Embryonic facial prominence (tissue), 1 donor: ENCODE measurements around the gene ANG.
"Not testable (repeated sequence)": the region's sequence is repeated elsewhere in the genome, so short reads cannot be mapped to it uniquely, and the experiment has no call there.

Source experiments
- DNase-seq: peaks from one replicate; pipeline ENCODE4 v3.0.0-alpha.2; 2016; ENCODE audit errors: extremely low spot score

The ANG gene

GRCh38 chr14:20698934-20699333 lies 10.4 kb downstream of the ANG start:
- no peak for DNase-seq

GRCh38 chr14:20699931-20700330 lies 11.4 kb downstream of the ANG start:
- no peak for DNase-seq

DNA sequence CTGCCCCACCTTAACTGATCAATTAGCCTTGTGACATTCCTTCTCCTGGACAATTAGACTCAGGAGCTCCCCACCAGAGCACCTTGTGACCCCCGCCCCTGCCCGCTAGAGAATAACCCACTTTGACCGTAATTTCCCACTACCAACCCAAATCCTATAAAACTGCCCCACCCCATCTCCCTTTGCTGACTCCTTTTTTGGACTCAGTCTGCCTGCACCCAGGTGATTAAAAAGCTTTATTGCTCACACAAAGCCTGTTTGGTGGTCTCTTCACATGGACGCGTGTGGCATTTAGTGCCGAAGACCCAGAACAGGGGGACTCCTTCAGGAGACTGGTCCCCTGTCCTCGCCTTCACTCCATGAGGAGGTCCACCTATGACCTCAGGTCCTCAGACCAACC lies 12.4 kb downstream of the ANG start:
- DNase-seq = not testable (repeated sequence)

GRCh38 chr14:20706657-20707355 lies 18.2 kb downstream of the ANG start:
- no peak for DNase-seq

GRCh38 chr14:20707622-20708021 lies 19.1 kb downstream of the ANG start:
- DNase-seq = no peak

DNA sequence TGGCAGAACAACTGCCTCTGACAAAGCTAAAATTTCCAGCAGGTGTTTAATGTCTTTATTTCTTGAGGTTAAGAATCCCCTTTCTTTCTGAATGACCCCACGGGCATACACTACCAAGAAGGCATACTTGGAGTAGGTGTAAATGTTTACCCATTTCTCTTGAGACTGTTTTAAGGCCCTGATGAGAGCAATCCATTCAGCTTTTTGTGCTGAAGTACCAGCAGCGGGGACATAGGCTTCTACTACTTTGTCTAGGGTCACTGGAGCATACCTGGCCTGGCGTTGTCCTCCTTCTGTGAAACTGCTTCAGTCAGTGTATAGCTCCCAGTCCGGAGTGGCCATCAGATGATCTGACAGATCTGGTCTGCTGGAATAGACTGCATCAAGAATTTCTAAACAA lies 22.7 kb downstream of the ANG start:
- DNase-seq = no peak

- DNase-seq = no peak
Measured at GRCh38 chr14:20711685-20712084, 23.1 kb downstream of the ANG start.

GRCh38 chr14:20712904-20713303 lies 24.3 kb downstream of the ANG start:
- no peak for DNase-seq

DNA sequence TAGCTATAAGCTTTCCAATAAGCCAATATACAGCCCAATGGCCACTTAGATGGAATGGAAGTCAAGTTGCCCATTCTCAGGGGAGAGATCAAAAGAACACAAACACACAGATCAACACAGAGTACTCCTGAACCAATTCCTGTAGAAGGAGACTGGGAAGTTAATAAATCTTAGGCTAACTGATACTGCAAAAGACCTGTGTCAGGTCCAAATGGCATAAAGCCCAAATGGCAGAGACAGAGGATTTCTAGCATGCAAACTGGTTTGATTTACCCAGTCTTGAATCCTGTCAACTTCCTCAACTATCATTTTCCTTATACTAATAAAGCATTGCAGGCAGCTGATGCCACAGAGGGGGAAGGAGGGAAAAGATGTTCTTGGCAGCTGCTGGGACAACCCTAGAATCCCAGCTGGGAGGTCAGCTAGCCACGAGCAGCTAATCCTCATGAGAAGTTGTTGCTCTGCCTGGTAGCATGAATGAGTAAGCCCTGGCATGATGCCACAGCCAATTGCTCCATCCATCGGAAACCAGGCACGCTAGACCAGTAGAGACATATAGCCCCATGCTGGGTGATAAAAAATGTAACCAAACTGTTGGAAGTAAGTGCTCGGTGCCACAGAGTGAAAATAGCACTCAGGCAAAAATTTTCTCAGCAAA lies 26.2 kb downstream of the ANG start:
- DNase-seq = no peak

DNA sequence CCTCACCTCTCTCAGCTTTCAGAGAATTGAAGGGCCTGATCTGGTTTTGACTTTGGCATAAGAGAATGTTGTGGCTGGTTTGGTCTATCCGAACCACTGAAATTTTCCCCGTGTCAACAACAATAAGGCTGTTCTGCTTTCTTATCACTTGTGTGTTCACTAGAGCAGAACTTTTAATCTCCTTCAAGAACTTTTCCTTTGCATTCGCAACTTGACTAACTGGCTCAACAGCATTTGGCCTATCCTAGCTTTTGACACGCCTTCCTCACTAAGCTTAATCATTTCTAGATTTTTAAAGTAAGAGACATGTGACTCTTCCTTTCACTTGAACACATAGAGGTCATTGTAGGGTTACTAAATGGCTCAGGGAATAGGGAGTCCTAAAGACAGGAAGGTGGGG lies 31.2 kb downstream of the ANG start:
- no peak for DNase-seq

DNA sequence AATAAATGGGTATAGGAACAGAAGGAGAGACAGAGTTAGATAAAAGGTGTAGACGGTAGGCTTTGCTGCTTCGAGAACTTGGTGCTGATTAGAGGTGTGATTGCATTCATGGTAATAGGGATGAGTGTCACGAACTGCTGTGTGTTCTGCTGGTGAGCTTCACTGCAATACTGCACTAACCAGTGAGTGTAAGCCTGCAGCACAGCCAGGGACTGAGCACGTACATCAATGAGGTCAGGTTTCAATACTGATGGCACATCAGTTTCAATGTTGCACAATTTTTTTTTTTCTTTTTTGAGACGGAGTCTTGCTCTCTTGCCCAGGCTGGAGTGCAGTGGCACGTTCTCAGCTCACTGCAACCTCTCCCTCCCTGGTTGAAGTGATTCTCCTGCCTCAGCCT lies 32.2 kb downstream of the ANG start:
- DNase-seq = no peak

GRCh38 chr14:20722016-20722415 lies 33.5 kb downstream of the ANG start:
- DNase-seq = no peak

DNA sequence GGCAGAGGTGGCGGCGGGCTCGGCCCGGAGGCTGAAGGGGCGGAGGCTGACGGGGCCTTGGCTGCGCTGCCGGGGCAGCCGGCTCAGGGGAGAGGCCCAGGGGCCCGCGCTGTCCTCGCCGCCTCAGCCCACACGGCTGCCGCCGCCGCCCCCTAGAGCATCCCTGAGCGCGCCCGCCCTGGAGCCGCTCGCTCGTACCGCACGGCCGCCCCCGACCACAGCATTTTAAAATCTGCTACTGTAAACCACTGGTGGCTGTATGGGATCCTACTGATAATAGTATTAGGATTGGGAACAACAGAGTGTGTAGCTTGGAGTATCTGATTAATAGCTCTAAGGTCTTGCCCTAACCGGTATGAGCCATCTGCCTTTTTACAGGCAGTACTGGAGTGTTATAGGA lies 34.9 kb downstream of the ANG start:
- DNase-seq = no peak

DNA sequence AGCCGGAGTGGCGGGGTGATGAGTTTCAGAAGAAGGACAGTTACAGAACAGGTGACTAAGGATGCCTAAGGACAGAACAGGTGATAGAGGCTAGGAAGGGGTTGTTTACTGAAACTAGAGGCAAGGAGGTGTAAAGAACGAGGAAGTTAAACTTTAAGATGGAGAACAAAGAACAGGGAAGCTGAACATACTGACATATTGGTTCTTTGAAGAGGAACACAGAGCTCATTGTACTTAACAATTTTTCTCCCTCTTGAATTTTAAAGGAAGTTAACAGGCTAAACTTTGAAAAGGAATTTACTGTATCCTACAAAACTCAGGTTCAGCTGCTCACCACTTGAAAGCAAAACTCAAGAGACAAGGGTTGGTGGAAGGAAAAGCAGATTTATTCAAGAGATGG lies 37.6 kb downstream of the ANG start:
- DNase-seq = not testable (repeated sequence)

DNA sequence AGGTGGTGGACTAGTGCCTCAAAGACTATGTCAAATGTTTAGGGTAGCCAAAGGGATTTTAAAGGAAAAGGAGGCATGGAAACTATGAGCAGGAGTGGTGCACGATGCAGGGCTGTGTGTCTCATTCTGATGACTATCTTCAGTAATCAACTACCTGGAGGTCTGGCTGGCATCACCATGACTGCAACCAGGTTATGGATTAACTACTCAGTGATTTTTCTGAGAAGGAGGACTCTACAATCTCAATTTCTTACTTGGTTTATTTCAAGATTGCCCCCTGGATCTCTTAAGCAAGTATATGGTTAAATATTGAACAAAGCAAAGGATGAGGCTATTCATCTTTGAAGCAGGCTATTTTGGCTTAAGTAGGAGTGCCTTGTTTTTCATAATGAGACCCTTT lies 38.0 kb downstream of the ANG start:
- DNase-seq = no peak

- no peak for DNase-seq
Measured at GRCh38 chr14:20730891-20731290, 42.3 kb downstream of the ANG start.

DNA sequence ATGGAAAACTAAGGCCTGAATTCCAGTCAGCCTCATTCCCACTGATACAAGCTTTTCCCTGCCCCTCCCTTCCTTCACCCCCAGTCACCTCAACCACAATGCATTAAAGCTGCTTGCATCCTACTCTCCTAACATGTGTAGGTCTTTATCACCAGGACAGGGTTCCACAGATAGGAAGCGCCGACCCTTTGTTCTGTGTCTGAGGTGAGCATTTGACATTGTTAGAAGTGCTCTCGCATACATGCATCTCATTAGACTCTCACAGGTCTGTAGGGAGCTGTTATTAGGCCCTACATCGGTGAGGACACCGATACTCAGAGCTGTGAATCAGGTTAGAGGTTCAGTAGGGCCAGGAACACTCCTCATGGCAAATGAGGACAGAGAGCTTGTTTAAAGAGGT lies 43.9 kb downstream of the ANG start:
- no peak for DNase-seq

GRCh38 chr14:20732979-20733635 lies 44.5 kb downstream of the ANG start:
- no peak for DNase-seq

DNA sequence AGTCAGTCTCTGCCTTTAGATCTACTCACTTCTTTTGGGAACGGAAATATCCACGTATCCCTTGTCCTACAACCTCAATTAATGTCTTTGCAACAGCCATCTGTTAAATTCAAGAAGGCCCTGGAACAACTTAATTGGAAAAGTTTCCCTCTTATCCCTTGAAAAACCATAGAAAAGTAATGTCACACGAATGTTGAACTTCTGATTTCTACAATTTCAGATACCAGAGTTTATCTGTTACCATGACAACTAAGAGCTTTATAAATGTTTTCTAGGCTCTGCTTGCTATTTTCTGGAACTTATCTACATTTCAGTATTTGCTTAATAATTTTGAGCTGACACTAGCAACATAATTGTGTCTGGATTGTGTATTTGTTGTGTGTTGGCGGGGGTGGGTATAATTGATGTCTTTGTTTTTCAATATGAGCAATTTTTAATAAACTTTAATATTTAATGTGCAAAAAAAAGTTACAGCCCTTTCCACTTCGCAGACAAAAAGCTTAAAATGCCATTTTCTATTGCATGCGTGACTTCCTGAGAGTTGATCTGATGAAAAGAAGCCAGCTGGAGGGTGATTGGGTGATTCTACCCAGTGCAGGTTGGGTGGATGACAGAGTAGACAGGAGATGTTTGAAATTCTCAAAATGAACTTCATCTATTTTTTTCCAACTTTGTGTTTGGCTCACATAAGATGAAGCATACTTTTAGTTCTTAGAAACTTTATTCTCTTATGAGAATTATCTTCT lies 45.3 kb downstream of the ANG start:
- DNase-seq = no peak

- no peak for DNase-seq
Measured at GRCh38 chr14:20734430-20734806, 45.9 kb downstream of the ANG start.

DNA sequence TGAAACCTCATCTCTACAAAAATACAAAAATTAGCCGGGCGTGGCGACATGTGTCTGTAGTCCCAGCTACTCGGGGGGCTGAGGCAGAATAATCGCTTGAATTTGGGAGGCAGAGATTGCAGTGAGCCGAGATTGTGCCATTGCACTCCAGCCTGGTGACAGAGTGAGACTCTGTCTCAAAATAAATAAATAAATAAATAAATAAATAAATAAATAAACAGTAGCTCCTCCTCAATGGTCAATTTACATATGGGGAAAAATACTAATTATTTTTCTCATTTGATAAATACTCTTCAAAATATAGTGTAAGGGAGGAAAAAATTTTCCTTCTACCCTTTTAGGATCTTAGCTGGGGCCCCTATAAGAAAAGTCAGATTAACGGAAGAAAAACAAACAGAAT lies 49.7 kb downstream of the ANG start:
- not testable (repeated sequence) for DNase-seq

- DNase-seq = no peak
Measured at GRCh38 chr14:20742132-20742531, 53.6 kb downstream of the ANG start.

DNA sequence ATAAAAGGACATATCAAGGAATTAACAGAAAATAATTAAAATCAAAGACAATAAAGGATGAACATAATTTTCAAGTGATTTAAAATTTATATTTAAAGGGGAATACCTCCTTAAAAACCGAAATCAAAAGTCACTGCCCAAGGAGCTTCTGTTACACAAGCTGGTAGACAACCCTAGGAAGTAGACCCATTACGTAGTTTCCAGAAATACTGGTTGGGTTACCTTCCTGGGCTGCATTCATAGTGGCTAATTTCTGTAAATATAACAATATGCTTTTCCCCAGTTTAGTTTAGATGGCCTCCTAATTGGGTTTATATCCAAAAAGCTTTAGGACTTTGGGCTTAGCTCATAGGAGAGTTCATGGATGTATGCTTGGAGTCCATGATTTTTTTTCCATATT lies 55.0 kb downstream of the ANG start:
- DNase-seq = no peak
